ENCODE data around the gene TTC12.

Gene TTC12

GRCh38 chr11:113331441-113331840 lies 17.1 kb downstream of the TTC12 start:
- DNase-seq (ENCODE audit: low read depth) = no peak

GRCh38 chr11:113332023-113332422 lies 17.6 kb downstream of the TTC12 start:
- DNase-seq (ENCODE audit: low read depth) = no peak

- DNase-seq (ENCODE audit: low read depth) = no peak
Measured at GRCh38 chr11:113332638-113333329, 18.4 kb downstream of the TTC12 start.

- no peak for DNase-seq (ENCODE audit: low read depth)
Measured at GRCh38 chr11:113334183-113334582, 19.8 kb downstream of the TTC12 start.

- DNase-seq (ENCODE audit: low read depth) = no peak
Measured at GRCh38 chr11:113338730-113339129, 24.3 kb downstream of the TTC12 start.

- DNase-seq (ENCODE audit: low read depth) = no peak
Measured at GRCh38 chr11:113339929-113340589, 25.7 kb downstream of the TTC12 start.

GRCh38 chr11:113341388-113342165 lies 27.2 kb downstream of the TTC12 start:
- DNase-seq (ENCODE audit: low read depth) = no peak

GRCh38 chr11:113345978-113346377 lies 31.6 kb downstream of the TTC12 start:
- DNase-seq (ENCODE audit: low read depth) = no peak

GRCh38 chr11:113349528-113349927 lies 35.1 kb downstream of the TTC12 start:
- no peak for DNase-seq (ENCODE audit: low read depth)

GRCh38 chr11:113350336-113351067 lies 36.1 kb downstream of the TTC12 start:
- no peak for DNase-seq (ENCODE audit: low read depth)

- DNase-seq (ENCODE audit: low read depth) = no peak
Measured at GRCh38 chr11:113351068-113351450, 36.7 kb downstream of the TTC12 start.

- DNase-seq (ENCODE audit: low read depth) = no peak
Measured at GRCh38 chr11:113351480-113351879, 37.1 kb downstream of the TTC12 start.

- DNase-seq (ENCODE audit: low read depth) = no peak
Measured at GRCh38 chr11:113356203-113356602, 41.8 kb downstream of the TTC12 start.

- DNase-seq (ENCODE audit: low read depth) = no peak
Measured at GRCh38 chr11:113363406-113363805, 49.0 kb downstream of the TTC12 start.

GRCh38 chr11:113363996-113364641 lies 49.7 kb downstream of the TTC12 start:
- DNase-seq (ENCODE audit: low read depth) = no peak

GRCh38 chr11:113365895-113366294 lies 51.5 kb downstream of the TTC12 start:
- DNase-seq (ENCODE audit: low read depth) = no peak

- no peak for DNase-seq (ENCODE audit: low read depth)
Measured at GRCh38 chr11:113369411-113369810, 55.0 kb downstream of the TTC12 start.

- DNase-seq (ENCODE audit: low read depth) = no peak
Measured at GRCh38 chr11:113370634-113371033, 56.3 kb downstream of the TTC12 start.

- no peak for DNase-seq (ENCODE audit: low read depth)
Measured at GRCh38 chr11:113372309-113372708, 57.9 kb downstream of the TTC12 start.

GRCh38 chr11:113373306-113373705 lies 58.9 kb downstream of the TTC12 start:
- DNase-seq (ENCODE audit: low read depth) = no peak

GRCh38 chr11:113373981-113374560 lies 59.7 kb downstream of the TTC12 start:
- DNase-seq (ENCODE audit: low read depth) = no peak
